ENCODE results near the gene PPRC1. TPM values are rescaled to one million over a fixed set of nuclear protein-coding genes. Genes with fewer than 3 reads are reported as not detected.
"Not testable (repeated sequence)": the region's sequence is repeated elsewhere in the genome, so short reads cannot be mapped to it uniquely, and the experiment has no call there.

PPRC1 gene
- total RNA-seq, 2 experiments from 2014 or later: 104 to 111 TPM

DNA sequence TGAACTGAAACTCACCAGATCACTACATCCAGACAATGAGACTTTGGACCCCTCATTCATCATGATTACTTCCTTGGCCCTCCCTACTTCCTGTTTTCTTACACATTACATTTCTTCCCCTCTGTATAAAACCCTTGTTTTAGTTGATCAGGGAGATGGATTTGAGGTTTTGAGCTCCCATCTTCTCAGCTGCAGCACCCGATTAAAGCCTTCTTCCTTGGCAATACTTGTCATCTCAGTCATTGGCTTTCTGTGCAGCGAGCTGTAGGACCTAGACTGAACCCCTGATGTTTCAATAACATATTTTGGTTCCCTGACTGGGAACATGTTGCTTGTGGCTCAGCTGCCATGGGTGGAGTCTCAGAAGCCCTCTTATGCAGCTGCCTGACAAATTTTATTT lies 52.4 kb downstream of the PPRC1 start:
- H3K27ac Mint-ChIP-seq: no peak overlapping the region
- peaks cover 9% of the 10 kb centered on the region for H3K9me3 Mint-ChIP-seq
- no peak for DNase-seq
- no peak overlapping the region for H3K4me3 Mint-ChIP-seq
- H3K4me1 Mint-ChIP-seq: peaks cover 12% of the 10 kb centered on the region
- no peaks in the 10 kb centered on the region for H3K27me3 Mint-ChIP-seq
- H3K36me3 Mint-ChIP-seq: peaks cover 6% of the 10 kb centered on the region

DNA sequence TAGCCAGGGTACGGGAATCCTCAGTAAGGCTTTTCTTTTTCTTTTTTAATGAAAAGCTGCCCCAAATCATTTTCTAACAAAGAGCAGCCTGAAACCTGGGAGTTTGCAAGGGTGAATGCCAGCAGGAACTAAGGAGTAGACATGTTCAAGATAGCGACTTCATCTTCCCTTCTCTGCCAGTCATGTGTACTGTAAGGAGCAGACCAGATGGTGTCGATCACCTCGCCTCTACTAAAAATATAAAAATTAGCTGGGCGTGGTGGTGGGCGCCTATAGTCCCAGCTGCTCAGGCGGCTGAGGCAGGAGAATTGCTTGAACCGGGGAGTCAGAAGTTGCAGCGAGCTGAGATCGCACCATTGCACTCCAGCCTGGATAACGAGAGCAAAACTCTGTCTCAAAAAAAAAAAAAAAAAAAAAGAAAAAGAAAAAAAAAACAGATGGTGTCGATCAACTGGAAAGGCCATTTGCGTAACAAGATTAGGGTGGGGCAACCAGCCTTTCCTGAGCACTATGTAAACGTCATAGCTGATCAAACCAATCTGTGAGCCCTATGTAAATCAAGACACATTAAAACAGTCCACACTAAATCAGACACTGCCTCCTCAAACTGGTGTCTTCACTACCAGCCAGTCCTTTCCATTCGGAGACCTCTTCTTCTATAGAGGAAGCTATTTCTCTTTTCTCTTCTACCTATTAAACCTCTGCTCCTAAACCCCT lies 53.1 kb downstream of the PPRC1 start:
- DNase-seq: no peak
- H3K27ac Mint-ChIP-seq: no peak overlapping the region
- H3K36me3 Mint-ChIP-seq: peaks cover 6% of the 10 kb centered on the region
- no peak overlapping the region for H3K4me3 Mint-ChIP-seq
- H3K9me3 Mint-ChIP-seq: peaks cover 9% of the 10 kb centered on the region
- peaks cover 12% of the 10 kb centered on the region for H3K4me1 Mint-ChIP-seq
- H3K27me3 Mint-ChIP-seq: no peaks in the 10 kb centered on the region

DNA sequence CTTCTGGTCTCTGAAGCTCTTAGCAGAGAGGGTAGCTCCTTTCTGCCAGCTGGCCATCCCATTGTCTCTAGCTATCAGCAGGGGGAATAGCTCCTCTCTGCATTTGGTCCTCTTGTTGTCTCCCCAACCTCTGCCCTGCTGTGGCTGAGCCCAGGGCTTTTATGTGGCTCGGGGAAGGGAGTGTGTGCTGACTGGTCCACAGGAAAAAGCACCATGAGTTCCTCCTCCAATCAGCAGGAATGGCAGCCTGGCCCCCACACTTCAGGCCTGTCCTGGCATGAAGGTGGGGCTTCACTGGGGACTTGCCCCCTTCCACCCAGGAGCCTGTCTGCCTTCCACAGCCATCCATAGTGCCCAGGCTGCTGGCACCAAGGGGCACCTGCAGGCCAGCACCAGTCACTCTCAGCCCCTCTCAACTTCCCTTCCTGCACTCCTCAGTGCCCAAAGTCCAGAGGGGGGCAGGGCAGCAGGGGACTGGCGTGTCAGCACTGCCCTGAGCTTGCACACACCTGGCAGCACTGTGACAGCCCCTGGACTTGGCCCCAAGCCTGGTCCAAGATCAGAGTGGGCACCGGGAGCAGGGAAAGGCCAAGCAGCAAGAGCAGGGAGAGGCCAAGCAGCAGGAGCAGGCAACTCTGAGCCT lies 55.6 kb downstream of the PPRC1 start:
- Mint-ChIP-seq H3K27ac (no peak overlapping the region), H3K9me3 (peaks cover 19% of the 10 kb centered on the region), H3K4me1 (peaks cover 12% of the 10 kb centered on the region), H3K36me3 (peaks cover 7% of the 10 kb centered on the region), H3K4me3 (no peak overlapping the region), H3K27me3 (no peaks in the 10 kb centered on the region)
- DNase-seq: no peak

DNA sequence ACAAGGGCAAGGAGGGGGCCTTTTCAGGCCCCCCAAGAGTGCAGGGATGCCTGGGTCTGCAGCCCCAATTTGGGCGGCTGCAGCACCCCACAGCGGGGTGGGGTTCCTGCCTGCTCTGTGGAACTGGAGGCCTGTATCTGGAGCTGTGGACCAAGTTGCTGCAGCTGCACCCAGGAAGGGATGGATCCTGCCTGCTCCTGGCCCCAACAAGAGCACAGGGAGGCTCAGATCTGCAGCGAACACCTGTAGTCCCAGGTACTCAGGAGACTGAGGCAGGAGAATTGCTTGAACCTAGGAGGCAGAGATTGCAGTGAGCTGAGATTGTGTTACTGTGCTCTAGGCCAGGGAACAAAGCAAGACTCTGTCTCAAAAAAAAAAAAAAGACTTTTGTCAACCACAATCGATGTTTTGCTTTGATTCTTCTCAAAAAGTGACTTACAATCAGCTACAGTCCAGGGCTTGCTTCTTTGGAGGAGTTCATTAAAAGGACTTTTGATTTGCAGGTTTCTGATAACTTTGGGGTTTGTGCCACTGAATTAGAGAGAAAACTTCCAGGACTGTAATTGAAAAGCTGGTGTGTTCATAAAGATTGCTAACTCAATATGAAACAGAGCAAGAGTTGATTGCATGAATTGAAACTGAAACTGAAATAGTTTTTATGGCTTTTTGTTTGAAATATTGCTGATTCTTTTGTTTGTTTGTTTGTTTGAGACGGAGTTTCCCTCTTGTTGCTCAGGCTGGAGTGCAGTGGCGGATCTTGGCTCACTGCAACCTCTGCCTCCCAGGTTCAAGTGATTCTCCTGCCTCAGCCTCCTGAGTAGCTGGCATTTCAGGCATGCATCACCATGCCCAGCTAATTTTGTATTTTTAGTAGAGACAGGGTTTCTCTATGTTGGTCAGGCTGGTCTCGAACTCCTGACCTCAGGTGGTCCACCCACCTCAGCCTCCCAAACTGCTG lies 56.4 kb downstream of the PPRC1 start:
- DNase-seq: peak; percentile 9
- not testable (repeated sequence) for H3K4me3 Mint-ChIP-seq, H3K27me3 Mint-ChIP-seq, H3K36me3 Mint-ChIP-seq
- Mint-ChIP-seq H3K9me3 (peaks cover 18% of the 10 kb centered on the region), H3K4me1 (peaks cover 12% of the 10 kb centered on the region), H3K27ac (peak overlapping the region; percentile 14)

DNA sequence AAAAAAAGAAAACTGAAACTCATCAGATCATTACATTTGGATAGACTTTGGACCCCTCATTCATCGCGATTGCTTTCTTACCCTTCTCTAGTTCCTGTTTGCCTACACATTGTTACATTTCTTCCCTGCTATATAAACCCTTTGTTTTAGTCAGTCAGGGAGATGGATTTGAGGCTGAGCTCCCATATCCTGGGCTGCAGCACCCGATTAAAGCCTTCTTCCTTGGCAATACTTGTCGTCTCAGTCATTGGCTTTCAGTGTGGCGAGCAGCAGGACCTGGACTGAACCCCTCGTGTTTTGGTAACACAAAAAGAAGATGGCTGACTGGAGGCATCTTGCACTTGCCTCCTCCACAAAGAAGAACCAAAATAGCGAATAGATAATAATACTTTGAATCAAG lies 59.1 kb downstream of the PPRC1 start:
- H3K27me3 Mint-ChIP-seq: no peaks in the 10 kb centered on the region
- no peak overlapping the region for H3K27ac Mint-ChIP-seq
- peaks cover 13% of the 10 kb centered on the region for H3K4me1 Mint-ChIP-seq
- H3K4me3 Mint-ChIP-seq: no peak overlapping the region
- DNase-seq: no peak
- peaks cover 1% of the 10 kb centered on the region for H3K36me3 Mint-ChIP-seq
- H3K9me3 Mint-ChIP-seq: peaks cover 9% of the 10 kb centered on the region

DNA sequence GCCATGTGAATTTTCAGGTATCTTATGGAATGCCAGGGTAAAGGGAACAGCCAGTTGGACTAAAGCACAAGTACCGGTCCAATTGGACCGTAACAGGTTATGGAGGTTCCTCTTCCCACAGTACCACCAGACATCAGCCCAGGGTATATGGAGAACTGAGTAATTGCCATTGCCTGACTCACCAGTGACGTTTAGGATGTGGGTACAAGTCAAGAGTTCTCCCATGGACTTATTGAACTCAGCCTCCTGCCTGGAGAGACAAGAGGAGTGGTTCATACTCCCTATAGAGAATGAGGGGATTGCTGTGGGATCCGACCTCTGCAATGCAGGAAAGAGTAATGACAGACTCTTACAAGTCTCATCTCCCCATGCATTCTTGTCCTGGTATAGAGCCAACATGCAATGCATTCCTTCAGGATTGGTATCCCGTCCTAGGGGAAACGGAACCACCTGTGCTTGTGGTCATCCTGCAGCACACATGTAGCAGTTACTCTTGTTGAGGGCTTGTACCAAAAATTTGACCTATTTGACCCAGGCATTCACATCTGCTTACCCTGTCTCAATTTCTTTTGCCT lies 62.5 kb downstream of the PPRC1 start:
- Mint-ChIP-seq H3K27ac (no peak overlapping the region), H3K36me3 (peaks cover 1% of the 10 kb centered on the region), H3K27me3 (no peaks in the 10 kb centered on the region), H3K4me1 (peaks cover 6% of the 10 kb centered on the region), H3K4me3 (no peak overlapping the region), H3K9me3 (peaks cover 9% of the 10 kb centered on the region)
- DNase-seq: no peak

DNA sequence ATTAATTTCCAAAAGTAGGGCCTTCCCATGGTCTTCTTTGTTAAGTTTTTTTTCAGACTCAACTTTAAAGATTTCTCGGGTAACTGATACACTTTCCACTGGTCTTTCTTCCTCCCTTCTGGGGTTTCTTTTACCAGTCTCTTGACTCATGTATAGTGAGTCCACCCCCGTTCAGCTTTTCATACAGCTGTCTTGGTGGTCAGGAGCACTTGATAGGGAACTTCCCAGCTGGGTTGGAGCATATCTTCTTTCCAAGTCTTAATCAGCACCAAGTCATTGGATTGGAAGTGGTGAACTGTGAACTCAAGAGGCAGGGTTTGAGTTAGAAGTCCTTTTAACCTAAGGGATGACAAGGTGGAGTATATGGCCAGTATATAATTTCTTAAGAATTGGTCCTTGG lies 64.1 kb downstream of the PPRC1 start:
- peaks cover 6% of the 10 kb centered on the region for H3K4me1 Mint-ChIP-seq
- H3K36me3 Mint-ChIP-seq: peaks cover under 1% of the 10 kb centered on the region
- no peaks in the 10 kb centered on the region for H3K27me3 Mint-ChIP-seq
- H3K4me3 Mint-ChIP-seq: no peak overlapping the region
- H3K9me3 Mint-ChIP-seq: peaks cover 3% of the 10 kb centered on the region
- H3K27ac Mint-ChIP-seq: peak overlapping the region; percentile 49
- peak; percentile 11 for DNase-seq

DNA sequence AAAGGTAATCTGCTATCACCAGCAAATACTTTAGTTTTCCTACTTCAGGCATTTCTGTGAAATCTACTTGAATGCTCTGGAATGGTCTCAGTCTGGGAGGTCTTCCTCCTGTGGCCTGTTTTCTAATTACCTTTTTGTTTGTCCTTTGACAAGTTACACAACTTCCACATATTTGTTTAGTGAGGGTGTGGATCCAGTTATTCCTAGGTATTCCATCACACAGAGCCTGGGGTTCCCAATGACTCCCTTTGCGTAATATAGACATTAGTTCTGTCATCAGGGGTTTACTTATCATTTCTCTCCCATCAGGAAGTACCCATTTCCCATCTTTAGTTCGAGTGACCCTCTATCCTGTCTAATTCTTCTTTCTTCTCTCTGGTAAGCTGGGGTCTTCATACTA lies 65.2 kb downstream of the PPRC1 start:
- Mint-ChIP-seq H3K27ac (no peak overlapping the region), H3K9me3 (no peaks in the 10 kb centered on the region), H3K4me3 (no peak overlapping the region), H3K4me1 (peaks cover 11% of the 10 kb centered on the region), H3K27me3 (no peaks in the 10 kb centered on the region), H3K36me3 (no peaks in the 10 kb centered on the region)
- DNase-seq: no peak

Other genes starting within 250 kb of the PPRC1 start
- gene ARMH3, start 76.9 kb upstream of the PPRC1 start, total RNA-seq: 10 to 100 TPM; 21.5 to 21.9 TPM
- gene HPS6, start 67.7 kb upstream of the PPRC1 start, total RNA-seq: 10 to 100 TPM; 21.2 to 21.3 TPM
- gene LDB1, start 12.7 kb upstream of the PPRC1 start, total RNA-seq: 10 to 100 TPM; 68.0 to 71.5 TPM
- gene NOLC1, start 19.3 kb downstream of the PPRC1 start, total RNA-seq: 100 to 1,000 TPM; 337 to 346 TPM
- gene ELOVL3, start 93.3 kb downstream of the PPRC1 start, total RNA-seq: not detected
- under 1 TPM in 1 of 2 experiments, not detected in 1; 0.31 TPM for gene PITX3, start 108.5 kb downstream of the PPRC1 start, total RNA-seq
- gene GBF1, start 112.5 kb downstream of the PPRC1 start, total RNA-seq: 10 to 100 TPM; 29.3 to 29.5 TPM